GM12874 (cell line): Measurements from ENCODE around the gene MRFAP1L1.

Source experiments
- TF ChIP-seq, protein P1 (sequence below): IDR thresholded peaks from 2 replicates; pipeline ENCODE4 v1.5.1; 2011; ENCODE audit warnings: low read depth, mild to moderate bottlenecking, control low read depth, low read length, moderate library complexity; ENCODE audit not compliant: insufficient read depth

The MRFAP1L1 gene

DNA sequence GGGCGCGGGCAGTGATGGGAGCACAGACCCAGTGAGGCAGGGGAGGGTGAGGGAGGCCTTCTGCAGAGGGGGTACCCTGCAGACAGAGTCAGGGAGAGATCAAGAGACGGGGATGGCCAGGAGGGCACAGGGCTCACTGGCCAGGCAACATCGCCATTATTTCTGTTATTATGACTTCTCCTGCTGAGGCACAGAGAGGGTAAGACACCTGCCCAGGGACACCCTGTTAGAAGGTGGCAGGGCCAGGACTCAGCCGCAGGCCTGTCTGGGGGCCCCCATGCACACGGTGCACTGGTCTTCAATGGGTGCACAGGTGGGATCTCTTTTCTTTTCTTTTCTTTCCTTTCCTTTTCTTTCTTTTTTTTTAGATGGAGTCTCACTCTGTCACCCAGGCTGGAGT is 22.1 kb upstream of the MRFAP1L1 start:
- TF ChIP-seq, protein P1, sequence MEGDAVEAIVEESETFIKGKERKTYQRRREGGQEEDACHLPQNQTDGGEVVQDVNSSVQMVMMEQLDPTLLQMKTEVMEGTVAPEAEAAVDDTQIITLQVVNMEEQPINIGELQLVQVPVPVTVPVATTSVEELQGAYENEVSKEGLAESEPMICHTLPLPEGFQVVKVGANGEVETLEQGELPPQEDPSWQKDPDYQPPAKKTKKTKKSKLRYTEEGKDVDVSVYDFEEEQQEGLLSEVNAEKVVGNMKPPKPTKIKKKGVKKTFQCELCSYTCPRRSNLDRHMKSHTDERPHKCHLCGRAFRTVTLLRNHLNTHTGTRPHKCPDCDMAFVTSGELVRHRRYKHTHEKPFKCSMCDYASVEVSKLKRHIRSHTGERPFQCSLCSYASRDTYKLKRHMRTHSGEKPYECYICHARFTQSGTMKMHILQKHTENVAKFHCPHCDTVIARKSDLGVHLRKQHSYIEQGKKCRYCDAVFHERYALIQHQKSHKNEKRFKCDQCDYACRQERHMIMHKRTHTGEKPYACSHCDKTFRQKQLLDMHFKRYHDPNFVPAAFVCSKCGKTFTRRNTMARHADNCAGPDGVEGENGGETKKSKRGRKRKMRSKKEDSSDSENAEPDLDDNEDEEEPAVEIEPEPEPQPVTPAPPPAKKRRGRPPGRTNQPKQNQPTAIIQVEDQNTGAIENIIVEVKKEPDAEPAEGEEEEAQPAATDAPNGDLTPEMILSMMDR, result no peak

DNA sequence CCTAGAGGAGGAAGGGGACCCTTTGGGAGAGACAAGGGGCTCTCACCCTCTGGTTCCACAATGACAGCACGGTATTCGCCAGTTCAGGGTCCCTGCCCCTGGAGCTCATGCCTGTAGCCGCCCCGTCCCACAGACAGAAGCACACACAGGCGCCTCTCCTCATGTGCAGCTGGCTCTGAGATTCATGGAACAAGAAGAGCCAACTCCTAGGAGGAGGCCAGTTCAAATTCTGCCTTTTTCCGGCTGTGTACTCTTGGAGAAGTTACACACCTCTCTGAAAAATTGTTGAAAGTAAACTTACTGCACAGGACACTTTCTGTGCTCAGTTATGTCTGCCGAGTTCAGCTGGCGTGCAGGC is 21.6 kb upstream of the MRFAP1L1 start:
- TF ChIP-seq, protein P1, result no peak

DNA sequence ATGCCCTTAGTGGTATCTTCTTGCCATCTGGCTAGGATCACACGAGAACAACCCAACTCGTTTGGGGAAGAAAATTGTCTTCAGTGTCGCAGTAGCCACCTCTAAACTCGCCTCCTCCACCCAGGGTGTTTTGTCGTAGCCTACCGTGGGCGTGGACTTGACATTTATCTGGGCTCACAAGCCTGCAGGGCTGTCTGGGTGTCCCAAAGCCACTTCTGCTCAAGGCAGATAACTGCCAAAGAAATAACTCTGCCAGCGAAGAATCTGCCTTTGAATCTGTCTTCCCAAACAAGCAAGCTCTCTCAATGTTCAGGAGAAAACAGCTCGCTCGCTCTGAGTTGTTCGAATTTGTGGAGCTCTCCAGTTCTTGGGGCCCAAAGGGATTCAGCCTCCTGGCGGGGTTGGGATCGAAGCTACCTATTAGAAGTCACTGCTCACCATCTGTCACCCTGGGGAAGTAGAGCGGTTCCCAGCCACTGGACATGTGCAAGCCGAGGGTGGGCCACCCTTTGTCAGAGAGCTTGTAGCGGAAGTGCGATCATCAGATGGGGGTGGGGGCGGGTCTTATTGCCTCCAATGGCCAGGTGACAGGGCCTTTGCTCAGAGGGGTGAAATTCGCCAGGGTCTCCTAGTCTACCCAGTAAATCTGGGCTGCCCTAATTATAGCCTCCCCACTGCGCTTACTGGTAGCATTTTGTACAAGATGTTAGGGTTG is 21.1 kb upstream of the MRFAP1L1 start:
- TF ChIP-seq, protein P1, result no peak

DNA sequence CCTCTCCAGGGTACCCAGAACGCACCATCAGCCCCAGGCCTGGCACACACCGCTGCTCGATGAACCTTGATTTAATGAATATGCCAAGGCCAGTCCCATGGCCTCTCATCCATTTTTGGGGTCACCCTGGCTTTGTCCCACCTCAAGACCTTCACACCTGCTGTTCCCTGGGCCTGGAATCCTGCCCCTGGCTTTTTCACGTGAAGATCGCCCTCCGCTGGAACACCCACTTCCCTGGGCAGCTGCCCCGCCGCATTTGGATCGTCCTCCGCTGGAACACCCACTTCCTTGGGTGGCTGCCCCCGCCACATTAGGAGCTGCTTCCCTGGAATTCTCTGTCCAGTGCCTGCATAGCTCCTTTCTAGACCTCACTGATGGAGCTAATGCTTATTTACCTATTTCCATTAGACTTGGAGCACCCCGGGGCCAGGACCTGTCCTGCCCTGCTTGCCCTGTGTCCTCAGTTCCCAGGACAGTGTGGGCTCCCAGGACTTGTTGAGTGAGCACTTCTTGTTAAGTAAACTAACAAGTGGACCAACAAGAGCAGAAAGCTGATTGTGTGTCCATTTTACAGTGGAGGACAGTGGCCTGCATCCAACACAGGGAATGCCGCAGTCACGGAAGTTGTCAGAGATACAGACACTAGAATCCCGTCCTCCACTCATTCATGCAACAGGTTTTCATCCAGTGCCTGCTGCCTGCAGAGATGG is 18.8 kb upstream of the MRFAP1L1 start:
- TF ChIP-seq, protein P1, result no peak

DNA sequence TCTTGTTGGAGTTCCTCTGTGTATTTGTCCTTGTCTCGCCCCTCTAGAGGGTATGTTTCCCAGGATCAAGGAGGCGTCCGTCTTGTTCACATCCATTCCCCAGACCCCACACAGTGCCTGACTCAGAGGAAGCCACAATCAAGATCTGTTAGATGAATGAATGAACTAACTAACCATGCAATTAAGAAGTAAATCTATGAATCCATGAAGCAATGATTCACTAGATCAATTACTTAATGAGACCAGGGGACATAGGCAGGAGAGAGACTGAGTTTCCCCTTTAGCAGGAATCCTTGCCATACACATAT is 18.2 kb upstream of the MRFAP1L1 start:
- TF ChIP-seq, protein P1, result no peak

DNA sequence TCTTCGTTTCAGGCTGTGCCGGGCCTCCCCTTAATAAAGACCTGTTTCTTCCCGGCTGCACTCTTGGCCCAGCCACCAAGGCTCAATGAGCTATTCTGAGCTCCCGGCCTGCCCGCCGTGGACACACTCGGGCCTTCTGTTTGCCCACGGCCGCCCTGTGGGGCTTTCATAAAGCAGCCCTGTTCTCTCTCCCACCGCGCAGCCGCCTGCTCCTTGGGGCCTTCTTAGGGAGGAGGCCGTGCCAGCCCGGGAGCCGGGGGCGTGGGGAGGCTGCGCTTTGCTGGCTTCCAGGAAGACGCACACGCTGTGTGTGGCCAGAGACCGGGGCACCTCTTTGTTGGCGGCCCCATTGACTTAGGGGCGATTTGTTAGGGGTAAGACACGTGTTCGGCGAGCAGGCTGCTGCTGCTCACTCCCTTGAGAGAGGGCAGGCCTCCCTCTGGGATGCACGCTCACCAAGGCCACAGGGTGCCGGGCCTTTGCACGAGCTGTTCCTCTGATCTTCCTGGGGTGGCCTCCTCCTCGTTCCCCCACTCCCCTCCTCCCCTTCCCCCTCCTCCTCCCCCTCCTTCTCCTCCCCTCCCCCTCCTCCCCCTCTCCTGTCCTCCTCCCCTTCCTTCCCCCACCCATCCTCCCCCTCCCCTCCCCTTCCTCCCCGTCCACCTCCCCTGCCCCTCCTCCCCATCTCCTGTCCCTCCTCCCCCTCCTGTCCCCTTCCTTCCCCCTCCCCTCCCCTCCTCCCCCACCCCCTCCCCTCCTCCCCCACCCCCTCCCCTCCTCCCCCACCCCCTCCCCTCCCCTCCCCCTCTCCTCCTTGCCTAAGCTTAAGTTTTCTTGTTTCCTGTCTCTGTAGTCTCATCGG is 17.6 kb upstream of the MRFAP1L1 start:
- TF ChIP-seq, protein P1, result no peak

DNA sequence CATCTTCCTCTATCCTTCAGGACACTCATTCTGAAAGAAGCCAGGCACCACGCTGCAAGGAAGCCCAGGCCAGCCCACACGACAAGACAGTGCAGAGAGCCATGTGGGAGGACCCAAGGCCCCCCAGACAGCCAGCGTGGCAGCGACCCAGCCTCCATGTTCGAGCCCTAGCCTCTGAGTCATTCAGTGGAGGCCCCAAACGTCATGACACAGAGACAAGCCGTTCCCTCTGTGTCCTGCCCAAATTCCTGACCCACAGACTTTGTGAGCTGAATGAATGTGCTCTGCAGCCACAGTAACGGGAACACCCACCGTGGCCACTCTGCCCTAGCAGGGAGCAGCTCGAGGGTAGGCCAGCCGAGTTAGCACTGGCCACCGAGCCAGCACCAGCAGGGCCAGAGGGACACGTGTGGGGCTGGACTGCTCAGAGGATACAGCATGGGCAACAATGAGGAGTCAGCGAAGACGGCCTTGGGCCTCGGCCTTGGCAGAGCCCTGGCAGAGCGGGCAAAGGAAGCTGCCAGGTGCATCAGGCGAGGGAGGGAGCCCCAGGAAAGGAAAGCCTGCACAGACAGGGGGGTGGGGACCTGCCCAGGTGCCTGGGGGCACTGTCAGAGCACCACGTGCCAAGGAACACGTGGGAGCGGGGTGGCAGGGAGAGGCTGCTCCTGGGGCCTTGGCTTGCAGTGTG is 14.9 kb upstream of the MRFAP1L1 start:
- TF ChIP-seq, protein P1, result no peak
